Measurements from ENCODE around the gene BMP8B. TPM values are rescaled to one million over a fixed set of nuclear protein-coding genes. Genes with fewer than 3 reads are reported as not detected.

The BMP8B gene
- total RNA-seq, 1 donor from 2014 or later = 0.74 TPM

- DNase-seq (ENCODE audit: low spot score) = no peak
Measured at GRCh38 chr1:39727932-39728317, 60.7 kb downstream of the BMP8B start.

DNA sequence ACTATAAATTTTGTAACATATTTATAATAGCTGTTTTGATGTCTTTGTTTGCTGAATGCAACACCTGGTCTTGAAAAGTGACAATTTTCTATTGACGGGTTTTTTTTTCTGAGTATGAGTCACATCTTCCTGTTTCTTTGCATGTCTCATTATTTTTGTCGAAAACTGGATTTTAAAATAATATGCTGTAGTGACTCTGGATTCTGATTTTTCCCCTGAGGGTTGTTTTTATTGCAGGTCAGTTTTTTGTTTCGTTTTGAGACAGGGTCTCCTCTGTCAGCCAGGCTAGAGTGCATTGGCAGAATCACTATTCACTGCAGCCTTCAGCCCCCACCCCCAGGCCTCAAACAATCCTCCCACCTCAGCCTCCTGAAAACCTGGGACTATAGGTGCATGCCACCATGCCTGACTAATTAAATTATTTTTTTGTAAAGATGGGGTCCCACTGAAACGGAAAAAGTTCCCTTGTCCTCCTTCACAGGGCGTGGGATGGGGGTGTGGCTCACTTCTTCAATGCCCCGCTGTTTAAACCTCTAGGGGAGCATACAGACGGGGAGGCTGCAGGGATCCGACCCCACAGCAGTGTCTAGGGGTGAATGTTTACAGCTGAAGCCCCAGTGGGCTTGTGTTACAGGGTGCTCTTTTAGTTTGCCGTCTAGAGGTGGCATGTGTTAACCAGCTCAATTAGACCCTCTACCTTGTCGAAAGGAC, 61.3 kb downstream of the BMP8B start:
- no peak for DNase-seq (ENCODE audit: low spot score)

GRCh38 chr1:39726600-39726999, 62.1 kb downstream of the BMP8B start:
- DNase-seq (ENCODE audit: low spot score) = no peak

DNA sequence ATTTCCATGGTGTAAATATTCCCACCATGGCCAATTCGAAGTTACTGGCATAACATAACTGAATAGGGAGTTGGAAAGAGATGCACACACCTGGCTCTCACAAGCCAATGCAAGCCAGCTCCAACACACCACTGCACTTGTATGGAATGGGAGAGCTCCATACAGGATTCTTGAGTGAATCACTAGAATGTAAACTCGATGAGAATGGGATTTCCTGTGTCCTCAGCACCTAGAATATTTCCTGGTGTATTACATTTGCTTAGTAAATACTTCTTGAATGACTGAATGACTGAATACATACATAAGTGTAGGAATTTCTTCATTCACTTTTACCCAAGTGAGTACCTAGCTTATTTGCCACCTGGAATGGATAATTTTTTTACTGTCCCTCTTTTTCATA, 66.2 kb downstream of the BMP8B start:
- DNase-seq (ENCODE audit: low spot score) = no peak

GRCh38 chr1:39721664-39722063, 67.0 kb downstream of the BMP8B start:
- no peak for DNase-seq (ENCODE audit: low spot score)

DNA sequence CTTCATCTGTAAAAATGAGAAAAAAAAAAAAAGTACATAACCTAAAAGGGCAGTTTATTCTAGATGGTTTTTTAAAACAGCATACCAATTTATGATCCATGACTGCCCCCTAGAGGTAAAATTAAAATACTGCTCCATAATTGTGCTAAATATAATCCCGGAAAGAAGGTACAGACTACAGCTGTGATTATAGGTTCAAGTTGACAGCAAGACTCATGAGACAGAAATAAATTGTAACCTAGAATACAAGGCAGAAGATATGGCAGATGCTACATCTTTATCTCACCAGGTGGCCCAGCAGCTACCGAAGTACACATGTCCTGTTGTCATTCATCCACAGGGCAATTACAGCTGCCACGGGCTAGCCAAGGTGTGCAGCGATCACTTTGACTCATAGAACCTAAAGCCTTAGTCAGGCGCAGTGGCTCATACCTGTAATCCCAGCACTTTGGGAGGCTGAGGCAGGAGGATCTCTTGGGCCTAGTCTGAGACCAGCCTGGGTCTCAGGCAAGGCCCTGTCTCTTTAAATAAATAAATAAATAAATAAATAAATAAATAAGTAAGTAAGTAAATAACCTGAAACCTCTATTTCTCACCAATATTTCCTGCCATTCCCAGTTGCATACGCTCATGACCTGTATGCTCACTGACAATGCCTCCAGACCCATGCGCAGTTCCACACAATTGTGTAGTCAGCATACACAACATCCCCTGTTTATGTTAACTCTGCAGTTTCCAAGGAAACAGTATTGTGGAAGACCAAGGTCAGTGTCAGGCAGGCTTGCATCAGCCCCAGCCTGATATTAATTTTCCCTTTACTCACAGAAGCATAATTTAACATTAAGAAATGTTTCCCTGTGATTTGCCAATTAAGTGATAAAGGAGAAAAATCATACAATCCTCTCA, 68.3 kb downstream of the BMP8B start:
- no peak for DNase-seq (ENCODE audit: low spot score)

DNA sequence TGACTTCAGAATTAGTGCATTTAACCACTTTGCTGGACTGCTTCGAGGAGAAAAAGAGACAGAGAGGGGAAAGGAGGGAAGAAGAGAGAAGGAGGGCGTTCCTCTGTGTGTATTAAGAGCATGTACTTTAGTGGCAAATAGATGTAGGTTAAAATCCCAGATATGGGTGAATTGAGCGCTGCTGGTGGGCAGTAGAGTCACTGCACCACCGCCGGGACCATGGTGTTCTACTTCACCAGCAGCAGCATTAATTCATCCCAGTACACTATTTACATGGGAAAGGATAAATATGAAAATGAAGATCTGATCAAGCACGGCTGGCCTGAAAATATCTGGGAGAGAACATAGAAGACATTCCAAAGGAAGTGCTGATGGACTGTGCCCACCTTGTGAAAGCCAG, 70.9 kb downstream of the BMP8B start:
- no peak for DNase-seq (ENCODE audit: low spot score)

GRCh38 chr1:39713557-39713956, 75.1 kb downstream of the BMP8B start:
- DNase-seq (ENCODE audit: low spot score) = no peak

- DNase-seq (ENCODE audit: low spot score) = no peak
Measured at GRCh38 chr1:39711966-39712340, 76.7 kb downstream of the BMP8B start.

GRCh38 chr1:39711104-39711965, 77.3 kb downstream of the BMP8B start:
- no peak for DNase-seq (ENCODE audit: low spot score)

GRCh38 chr1:39707506-39707905, 81.2 kb downstream of the BMP8B start:
- DNase-seq (ENCODE audit: low spot score) = no peak

Other genes with a start within 250 kb of the BMP8B start
- 301 TPM for gene PABPC4, start 212.1 kb downstream of the BMP8B start, total RNA-seq
- 9.4 TPM for gene HEYL, start 149.2 kb downstream of the BMP8B start, total RNA-seq
- 0.42 TPM for gene NT5C1A, start 116.8 kb downstream of the BMP8B start, total RNA-seq
- not detected for gene HPCAL4, start 97.4 kb downstream of the BMP8B start, total RNA-seq
- gene PPIE, start 50.0 kb downstream of the BMP8B start, total RNA-seq = 28.2 TPM
- gene OXCT2, start 17.5 kb downstream of the BMP8B start, total RNA-seq = 0.87 TPM
- gene TRIT1, start 94.6 kb upstream of the BMP8B start, total RNA-seq = 12.1 TPM
- gene MYCL, start 113.1 kb upstream of the BMP8B start, total RNA-seq = 0.32 TPM
- gene MFSD2A, start 166.3 kb upstream of the BMP8B start, total RNA-seq = 8.0 TPM